ENCODE measurements around the gene TCOF1. TPM values are rescaled to one million over a fixed set of nuclear protein-coding genes. Genes with fewer than 3 reads are reported as not detected.
A peak's percentile ranks its signal among the peaks of the same experiment; 100 is the strongest.

TCOF1 gene
- polyA plus RNA-seq, 1 donor from 2014 or later, result 26.4 TPM

DNA sequence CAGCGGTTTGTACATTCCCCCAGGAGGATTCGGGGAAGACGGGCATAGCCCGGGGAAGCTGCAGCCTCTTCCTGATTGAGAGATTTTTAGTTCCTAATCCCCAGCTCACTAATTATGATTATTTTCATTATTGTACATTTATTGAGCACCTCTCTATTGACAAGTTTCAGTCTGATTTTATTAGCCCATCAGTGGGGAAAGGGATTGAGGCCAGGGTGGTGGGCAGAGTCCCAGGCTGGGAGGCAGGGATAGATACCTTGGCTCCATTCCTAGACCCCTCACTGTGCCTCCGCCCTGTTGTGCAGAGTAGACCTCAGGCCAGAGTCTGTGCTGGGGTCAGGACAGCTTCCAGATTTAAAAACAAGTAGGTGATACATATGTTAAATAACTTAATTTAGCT, 27.2 kb downstream of the TCOF1 start:
- H3K27ac Mint-ChIP-seq, result peak overlapping the region in 2 of 3 donors; percentile 73 to 84
- H3K36me3 Mint-ChIP-seq, result peaks cover 4% of the 10 kb centered on the region
- H3K4me1 Mint-ChIP-seq, result peaks cover 0 to 3% (median 0%) of the 10 kb centered on the region in 3 donors
- no peaks in the 10 kb centered on the region for H3K9me3 Mint-ChIP-seq
- H3K27me3 Mint-ChIP-seq, result no peaks in the 10 kb centered on the region
- H3K4me3 Mint-ChIP-seq, result no peak overlapping the region

DNA sequence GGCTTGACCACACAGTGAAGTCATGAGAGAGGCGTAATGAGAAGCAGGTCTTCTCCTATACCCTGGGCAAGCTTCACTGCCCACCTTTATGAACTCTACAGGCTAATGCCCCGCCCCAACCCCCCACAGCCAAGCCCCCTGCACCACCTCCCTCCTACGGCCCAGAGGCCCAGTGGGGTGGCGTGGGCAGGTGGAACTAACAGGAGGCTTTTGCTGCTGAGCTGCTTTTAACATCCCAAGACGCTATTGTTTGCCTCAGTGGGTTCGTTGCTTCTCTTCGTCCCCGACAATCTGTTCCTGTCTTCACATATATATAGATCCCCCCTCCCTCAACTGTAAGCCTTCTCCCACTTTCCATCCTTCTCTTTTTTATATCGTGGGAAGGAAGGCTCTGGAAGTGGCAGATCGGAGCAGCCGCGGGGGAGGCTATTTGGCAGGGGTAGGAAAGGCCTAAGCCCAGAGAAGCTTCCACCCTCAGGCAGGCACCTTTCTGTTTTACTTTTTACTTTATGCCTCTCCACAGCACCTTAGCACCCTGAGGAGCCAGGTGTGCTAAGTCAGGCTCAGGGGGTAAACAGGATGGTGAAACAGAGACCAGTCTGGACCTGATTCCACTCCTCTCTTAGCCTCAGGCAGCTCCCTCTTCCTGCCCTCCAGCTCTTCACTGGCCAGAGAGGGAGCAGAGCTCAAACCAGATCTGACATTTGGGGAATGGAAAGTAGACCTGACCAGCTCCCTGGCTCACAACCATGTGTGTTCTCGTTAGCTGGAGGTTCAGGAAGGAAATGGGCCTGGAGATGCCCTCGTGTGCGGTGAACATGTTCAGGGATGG, 28.7 kb downstream of the TCOF1 start:
- Mint-ChIP-seq H3K36me3 (peaks cover 4% of the 10 kb centered on the region), H3K27ac (peak overlapping the region; percentile 31 to 84 (median 60))

DNA sequence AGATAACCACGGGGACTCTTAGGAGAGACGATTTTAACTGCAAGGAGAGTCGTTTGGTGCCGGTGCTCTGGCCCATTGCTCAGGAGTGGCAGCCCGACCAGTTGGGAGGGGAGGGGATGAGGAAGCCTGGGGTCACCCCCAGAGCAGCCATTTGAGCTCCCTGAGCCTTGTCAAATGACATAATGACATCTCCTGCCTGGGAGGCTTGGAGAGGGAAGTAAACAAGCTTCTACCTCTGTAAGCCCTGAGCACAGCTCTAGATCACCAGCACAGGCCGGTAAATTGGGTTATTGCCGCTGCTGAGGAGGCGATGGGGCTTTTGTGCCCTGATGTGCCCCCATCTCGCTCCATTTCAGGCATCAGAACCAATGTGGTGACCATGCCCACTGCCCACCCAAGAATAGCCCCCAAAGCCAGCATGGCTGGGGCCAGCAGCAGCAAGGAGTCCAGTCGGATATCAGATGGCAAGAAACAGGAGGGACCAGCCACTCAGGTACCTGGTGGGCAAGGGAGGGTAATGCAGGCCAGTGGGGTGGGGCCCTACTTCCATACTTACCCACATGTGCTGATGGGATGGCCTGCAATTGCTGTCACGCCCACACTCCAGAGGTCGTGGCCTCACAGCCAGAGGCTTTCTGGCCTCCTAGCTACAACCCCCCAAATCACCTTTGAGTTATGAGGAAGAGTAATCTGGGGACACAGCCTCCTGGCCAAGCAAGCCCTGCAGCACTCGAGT, 32.2 kb downstream of the TCOF1 start:
- H3K4me1 Mint-ChIP-seq, result peaks cover 0 to 3% (median 0%) of the 10 kb centered on the region in 3 donors
- H3K27me3 Mint-ChIP-seq, result no peaks in the 10 kb centered on the region
- H3K27ac Mint-ChIP-seq, result peak overlapping the region; percentile 74 to 100 (median 94)
- H3K4me3 Mint-ChIP-seq, result peak overlapping the region in 1 of 4 donors; percentile 80
- H3K9me3 Mint-ChIP-seq, result no peaks in the 10 kb centered on the region
- peaks cover 4% of the 10 kb centered on the region for H3K36me3 Mint-ChIP-seq

More for the DNA sequence above, 28.7 kb downstream of the TCOF1 start:
- Mint-ChIP-seq H3K27me3 (no peaks in the 10 kb centered on the region), H3K9me3 (no peaks in the 10 kb centered on the region), H3K4me1 (peaks cover 0 to 3% (median 0%) of the 10 kb centered on the region in 3 donors), H3K4me3 (peak overlapping the region in 2 of 4 donors; percentile 44 to 57)

DNA sequence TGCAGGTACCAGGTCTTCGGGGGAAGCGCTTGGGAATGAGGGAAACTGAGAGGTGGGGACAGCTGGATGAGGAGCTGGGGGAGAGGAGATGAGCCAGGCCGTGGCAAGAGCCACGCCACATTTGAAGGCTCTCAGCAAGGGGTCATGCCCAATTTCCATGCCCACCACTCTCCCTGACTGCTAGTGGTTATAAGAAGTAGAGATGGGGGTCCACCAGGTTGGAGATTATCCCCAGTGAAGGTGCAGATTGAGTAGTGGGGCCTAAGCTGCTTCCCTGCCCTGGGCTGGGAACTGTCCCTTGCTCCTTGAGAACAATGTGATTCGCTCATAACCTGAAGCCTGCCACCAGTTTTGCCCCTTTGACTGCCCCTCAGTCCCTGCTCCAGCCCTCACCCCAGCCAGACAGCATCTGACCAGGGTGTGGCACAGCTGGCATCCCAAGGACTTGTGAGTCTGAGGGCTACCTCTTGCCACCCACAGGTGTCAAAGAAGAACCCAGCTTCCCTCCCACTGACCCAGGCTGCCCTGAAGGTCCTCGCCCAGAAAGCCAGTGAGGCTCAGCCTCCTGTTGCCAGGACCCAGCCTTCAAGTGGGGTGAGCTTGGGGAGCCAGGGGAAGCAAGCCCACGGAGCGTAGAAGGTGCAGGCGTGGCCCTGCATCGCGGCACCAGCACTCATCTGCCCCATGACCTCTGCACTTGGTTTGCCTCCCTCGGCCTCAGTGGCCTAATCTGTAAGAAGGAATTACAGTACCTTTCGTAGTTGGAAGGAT, 33.8 kb downstream of the TCOF1 start:
- peaks cover 0 to 8% (median 0%) of the 10 kb centered on the region in 3 donors for H3K4me1 Mint-ChIP-seq
- peak overlapping the region in 3 of 4 donors; percentile 3 to 80 (median 42) for H3K4me3 Mint-ChIP-seq
- peak overlapping the region; percentile 53 to 100 (median 59) for H3K27ac Mint-ChIP-seq
- H3K36me3 Mint-ChIP-seq, result peaks cover 4% of the 10 kb centered on the region
- H3K9me3 Mint-ChIP-seq, result no peaks in the 10 kb centered on the region
- H3K27me3 Mint-ChIP-seq, result no peaks in the 10 kb centered on the region

DNA sequence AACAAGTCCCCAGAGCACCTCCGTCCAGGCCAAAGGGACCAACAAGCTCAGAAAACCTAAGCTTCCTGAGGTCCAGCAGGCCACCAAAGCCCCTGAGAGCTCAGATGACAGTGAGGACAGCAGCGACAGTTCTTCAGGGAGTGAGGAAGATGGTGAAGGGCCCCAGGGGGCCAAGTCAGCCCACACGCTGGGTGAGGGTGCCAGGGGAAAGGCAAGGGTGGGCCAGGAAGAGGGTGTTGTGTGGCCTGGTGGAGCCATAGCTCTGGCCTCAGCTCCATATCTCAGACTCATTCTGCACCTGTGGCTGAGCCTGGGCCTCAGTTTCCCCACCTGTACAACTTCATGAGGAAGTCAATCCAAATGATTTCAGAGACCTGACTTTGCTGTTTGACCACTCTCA, 34.5 kb downstream of the TCOF1 start:
- no peaks in the 10 kb centered on the region for H3K9me3 Mint-ChIP-seq
- H3K36me3 Mint-ChIP-seq, result peaks cover 2% of the 10 kb centered on the region
- peak overlapping the region in 2 of 4 donors; percentile 3 to 80 for H3K4me3 Mint-ChIP-seq
- H3K27ac Mint-ChIP-seq, result peak overlapping the region; percentile 59 to 100 (median 85)
- no peaks in the 10 kb centered on the region for H3K27me3 Mint-ChIP-seq
- H3K4me1 Mint-ChIP-seq, result peaks cover 0 to 9% (median 2%) of the 10 kb centered on the region in 3 donors

DNA sequence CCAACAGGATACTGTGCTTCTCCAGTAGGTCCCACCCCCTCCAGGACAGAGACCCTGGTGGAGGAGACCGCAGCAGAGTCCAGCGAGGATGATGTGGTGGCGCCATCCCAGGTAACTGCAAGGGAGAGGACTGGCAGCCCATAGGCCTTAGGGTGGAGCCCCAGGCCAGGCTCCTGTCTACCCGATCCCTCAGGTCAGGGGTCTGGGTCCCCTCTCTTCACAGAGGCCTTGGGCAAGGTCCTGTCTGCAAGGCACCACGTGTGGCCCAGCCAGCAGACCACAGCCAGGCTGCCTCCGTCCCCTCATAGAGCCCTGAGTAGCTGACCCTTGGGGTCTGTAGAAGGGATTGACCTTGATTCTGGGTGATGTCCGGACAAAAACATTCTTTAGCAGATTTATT, 35.2 kb downstream of the TCOF1 start:
- H3K9me3 Mint-ChIP-seq, result no peaks in the 10 kb centered on the region
- H3K27me3 Mint-ChIP-seq, result no peaks in the 10 kb centered on the region
- H3K4me3 Mint-ChIP-seq, result peak overlapping the region in 1 of 4 donors; percentile 80
- peak overlapping the region; percentile 63 to 100 (median 85) for H3K27ac Mint-ChIP-seq
- peaks cover 0 to 9% (median 2%) of the 10 kb centered on the region in 3 donors for H3K4me1 Mint-ChIP-seq
- H3K36me3 Mint-ChIP-seq, result peaks cover 2% of the 10 kb centered on the region

DNA sequence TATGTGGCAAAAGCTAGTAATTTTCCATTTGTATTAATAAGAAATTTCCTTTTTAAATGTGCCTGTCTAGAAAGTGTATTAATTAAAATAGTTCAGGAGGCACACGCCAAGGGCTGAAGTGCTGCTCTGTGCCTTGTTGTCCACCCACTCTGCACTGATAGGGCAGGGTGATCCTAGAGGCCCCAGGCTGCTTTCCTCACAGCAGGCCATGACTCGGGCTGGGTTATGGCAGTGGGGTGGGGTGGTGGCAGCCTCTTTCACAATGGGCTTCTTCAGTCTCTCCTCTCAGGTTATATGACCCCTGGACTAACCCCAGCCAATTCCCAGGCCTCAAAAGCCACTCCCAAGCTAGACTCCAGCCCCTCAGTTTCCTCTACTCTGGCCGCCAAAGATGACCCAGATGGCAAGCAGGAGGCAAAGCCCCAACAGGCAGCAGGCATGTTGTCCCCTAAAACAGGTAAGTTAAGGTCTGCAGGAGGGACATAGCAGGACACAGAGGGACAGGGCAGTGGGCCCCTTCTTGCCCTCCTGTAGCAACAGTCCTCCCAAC, 35.7 kb downstream of the TCOF1 start:
- Mint-ChIP-seq H3K9me3 (no peaks in the 10 kb centered on the region), H3K4me1 (peaks cover 0 to 9% (median 2%) of the 10 kb centered on the region in 3 donors), H3K27ac (peak overlapping the region; percentile 59 to 100 (median 85)), H3K36me3 (peaks cover 2% of the 10 kb centered on the region), H3K4me3 (peak overlapping the region in 1 of 4 donors; percentile 33), H3K27me3 (no peaks in the 10 kb centered on the region)

DNA sequence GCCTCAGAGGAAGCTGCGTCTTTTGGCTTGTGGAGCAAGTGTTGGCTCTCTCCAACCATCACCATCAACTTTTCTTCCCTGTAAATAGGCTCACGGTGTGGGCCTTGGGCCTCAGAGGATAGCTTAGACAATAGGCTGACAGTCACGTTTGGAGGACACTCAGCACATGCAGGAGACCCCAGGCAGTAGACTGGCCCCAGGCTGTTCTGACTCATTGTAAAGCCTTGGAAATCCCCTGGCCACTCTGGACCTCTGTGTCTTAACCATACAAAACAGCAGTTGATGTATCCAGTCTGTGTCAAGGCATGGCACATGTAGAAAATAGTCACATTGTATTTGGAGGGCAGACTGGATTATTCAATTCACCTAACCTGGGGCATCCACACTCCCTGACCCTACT, 36.6 kb downstream of the TCOF1 start:
- Mint-ChIP-seq H3K36me3 (peaks cover 2% of the 10 kb centered on the region), H3K4me3 (peak overlapping the region in 1 of 4 donors; percentile 97), H3K9me3 (no peaks in the 10 kb centered on the region), H3K27ac (peak overlapping the region in 2 of 3 donors; percentile 78 to 100), H3K4me1 (peaks cover 6 to 15% (median 6%) of the 10 kb centered on the region in 3 donors), H3K27me3 (no peaks in the 10 kb centered on the region)

DNA sequence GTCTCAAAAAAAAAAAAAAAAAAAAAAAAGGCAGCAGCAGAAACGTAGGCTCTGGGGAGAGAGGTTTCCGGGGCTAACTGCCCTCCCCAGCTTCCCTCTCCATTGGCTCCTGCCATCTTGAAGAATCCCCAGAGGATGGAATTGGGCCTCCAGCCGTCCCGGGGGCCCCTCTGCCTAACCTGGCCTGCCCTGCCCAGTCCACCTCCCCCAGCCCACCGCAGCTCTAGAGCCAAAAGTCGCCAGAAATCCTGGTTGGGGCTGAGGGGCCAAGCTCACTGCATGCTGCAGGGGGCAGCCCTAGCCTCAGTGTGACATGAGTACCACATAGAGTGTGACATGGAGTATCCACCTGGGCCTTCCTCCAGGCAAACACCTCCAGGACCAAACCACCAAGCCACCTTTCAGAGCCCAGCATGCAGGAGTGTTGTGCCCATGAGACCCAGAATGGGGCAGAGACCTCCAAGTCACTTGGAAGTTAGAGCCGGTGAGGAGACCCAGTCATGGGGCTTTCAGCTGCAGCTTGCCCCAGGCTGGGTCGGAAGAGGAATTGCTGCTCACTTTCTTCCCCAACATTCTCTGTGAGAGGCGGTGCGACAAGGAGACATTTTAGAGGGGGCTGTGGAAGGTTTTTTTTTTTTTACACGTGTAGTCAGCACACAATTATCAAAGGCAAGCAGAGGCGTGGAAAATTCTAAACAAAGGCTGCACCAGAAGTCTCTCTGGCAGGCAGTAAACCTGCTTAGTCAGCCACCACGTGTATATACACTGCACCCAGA, 37.6 kb downstream of the TCOF1 start:
- Mint-ChIP-seq H3K4me1 (peaks cover 6 to 17% (median 11%) of the 10 kb centered on the region in 3 donors), H3K27ac (peak overlapping the region; percentile 14 to 100 (median 93)), H3K27me3 (no peaks in the 10 kb centered on the region), H3K4me3 (peak overlapping the region in 2 of 4 donors; percentile 65 to 97), H3K36me3 (no peaks in the 10 kb centered on the region), H3K9me3 (no peaks in the 10 kb centered on the region)

DNA sequence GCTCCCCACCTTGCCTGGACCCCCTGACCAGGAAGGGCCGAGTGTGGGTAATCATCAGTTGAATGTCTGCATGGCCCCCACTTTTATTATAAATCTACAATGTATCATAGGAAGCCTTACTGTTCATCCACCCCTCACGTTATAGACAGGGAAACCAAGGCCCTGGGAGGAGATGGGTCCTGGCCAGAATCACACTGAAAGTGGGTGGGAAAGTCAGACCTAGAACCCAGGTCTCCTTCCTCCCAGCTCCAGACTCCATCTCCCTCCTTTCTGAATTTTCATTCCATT, 38.1 kb downstream of the TCOF1 start:
- Mint-ChIP-seq H3K27me3 (no peaks in the 10 kb centered on the region), H3K9me3 (no peaks in the 10 kb centered on the region), H3K27ac (peak overlapping the region; percentile 79 to 100 (median 93)), H3K4me1 (peaks cover 11 to 22% (median 16%) of the 10 kb centered on the region in 3 donors), H3K36me3 (no peaks in the 10 kb centered on the region), H3K4me3 (peak overlapping the region in 1 of 4 donors; percentile 97)

DNA sequence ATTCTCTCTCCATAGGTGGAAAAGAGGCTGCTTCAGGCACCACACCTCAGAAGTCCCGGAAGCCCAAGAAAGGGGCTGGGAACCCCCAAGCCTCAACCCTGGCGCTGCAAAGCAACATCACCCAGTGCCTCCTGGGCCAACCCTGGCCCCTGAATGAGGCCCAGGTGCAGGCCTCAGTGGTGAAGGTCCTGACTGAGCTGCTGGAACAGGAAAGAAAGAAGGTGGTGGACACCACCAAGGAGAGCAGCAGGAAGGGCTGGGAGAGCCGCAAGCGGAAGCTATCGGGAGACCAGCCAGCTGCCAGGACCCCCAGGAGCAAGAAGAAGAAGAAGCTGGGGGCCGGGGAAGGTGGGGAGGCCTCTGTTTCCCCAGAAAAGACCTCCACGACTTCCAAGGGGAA, 38.8 kb downstream of the TCOF1 start:
- peaks cover 15 to 26% (median 19%) of the 10 kb centered on the region in 3 donors for H3K4me1 Mint-ChIP-seq
- H3K36me3 Mint-ChIP-seq, result peaks cover 2% of the 10 kb centered on the region
- H3K27ac Mint-ChIP-seq, result peak overlapping the region; percentile 93 to 100 (median 97)
- H3K9me3 Mint-ChIP-seq, result no peaks in the 10 kb centered on the region
- H3K4me3 Mint-ChIP-seq, result peak overlapping the region in 3 of 4 donors; percentile 21 to 97 (median 28)
- H3K27me3 Mint-ChIP-seq, result no peaks in the 10 kb centered on the region

DNA sequence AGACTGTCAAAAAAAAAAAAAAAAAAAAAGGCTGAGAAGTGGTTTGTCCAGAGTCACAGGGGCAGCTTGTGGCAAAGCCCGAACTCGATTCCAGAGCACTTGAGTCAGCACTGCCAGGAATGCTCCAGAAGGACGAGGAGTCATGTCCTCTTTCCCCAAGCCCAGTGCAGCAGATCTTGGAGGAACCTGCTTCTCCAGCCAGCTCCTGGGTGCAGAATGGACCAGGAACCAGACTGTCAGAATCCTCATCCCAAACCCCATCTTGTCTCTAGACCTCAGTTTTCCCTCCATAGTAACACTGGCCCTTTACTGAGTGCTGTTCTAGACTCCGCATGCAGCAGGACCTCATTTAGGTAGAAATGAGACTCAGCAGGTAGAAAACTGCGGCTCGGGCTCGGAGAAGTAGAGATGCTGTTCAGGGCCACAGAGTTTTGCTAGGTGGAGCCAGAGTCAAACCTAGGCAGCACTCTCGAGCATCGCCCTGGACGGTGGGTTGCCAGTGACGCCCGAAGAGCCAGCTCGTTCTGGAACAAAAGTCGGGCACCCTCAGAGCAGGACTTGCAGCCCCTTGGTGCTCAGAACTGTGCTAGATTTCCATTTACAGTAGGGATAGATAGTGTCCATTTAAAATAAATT, 39.8 kb downstream of the TCOF1 start:
- Mint-ChIP-seq H3K4me1 (peaks cover 21 to 29% (median 24%) of the 10 kb centered on the region in 3 donors), H3K27me3 (no peaks in the 10 kb centered on the region), H3K9me3 (no peaks in the 10 kb centered on the region), H3K36me3 (peaks cover 3% of the 10 kb centered on the region), H3K27ac (peak overlapping the region; percentile 93 to 100 (median 97)), H3K4me3 (peak overlapping the region in 3 of 4 donors; percentile 30 to 97 (median 39))

Data from IgD-negative memory B cell (primary cell).